ENCODE measurements around the gene MOB3B. TPM values are rescaled to one million over a fixed set of nuclear protein-coding genes. Genes with fewer than 3 reads are reported as not detected.

Gene MOB3B
- total and polyA plus RNA-seq, 2 donors (not counting 1 experiment from before 2014, with no cell fraction given) = under 0.01 to 0.15 TPM

GRCh38 chr9:27541740-27542139 lies 12.1 kb upstream of the MOB3B start:
- DNase-seq (ENCODE audit: low read depth in 2 of 2) = no peak
- no peaks in the 10 kb centered on the region for H3K9me3 ChIP-seq (ENCODE audit: control insufficient read depth, insufficient read depth, low read depth, low read length)
- no peaks in the 10 kb centered on the region for H4K20me1 ChIP-seq (ENCODE audit: control insufficient read depth, extremely low read depth, insufficient read depth, low read length)
- H3K79me2 ChIP-seq (ENCODE audit: control insufficient read depth, insufficient read depth, low read length) = no peaks in the 10 kb centered on the region
- TF ChIP-seq, protein P1, sequence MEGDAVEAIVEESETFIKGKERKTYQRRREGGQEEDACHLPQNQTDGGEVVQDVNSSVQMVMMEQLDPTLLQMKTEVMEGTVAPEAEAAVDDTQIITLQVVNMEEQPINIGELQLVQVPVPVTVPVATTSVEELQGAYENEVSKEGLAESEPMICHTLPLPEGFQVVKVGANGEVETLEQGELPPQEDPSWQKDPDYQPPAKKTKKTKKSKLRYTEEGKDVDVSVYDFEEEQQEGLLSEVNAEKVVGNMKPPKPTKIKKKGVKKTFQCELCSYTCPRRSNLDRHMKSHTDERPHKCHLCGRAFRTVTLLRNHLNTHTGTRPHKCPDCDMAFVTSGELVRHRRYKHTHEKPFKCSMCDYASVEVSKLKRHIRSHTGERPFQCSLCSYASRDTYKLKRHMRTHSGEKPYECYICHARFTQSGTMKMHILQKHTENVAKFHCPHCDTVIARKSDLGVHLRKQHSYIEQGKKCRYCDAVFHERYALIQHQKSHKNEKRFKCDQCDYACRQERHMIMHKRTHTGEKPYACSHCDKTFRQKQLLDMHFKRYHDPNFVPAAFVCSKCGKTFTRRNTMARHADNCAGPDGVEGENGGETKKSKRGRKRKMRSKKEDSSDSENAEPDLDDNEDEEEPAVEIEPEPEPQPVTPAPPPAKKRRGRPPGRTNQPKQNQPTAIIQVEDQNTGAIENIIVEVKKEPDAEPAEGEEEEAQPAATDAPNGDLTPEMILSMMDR (conservative IDR thresholded peaks at IDR 0.05 in 1 of 2, IDR thresholded peaks at IDR 0.05 in 1 of 2; ENCODE audit: low read depth in 1 of 2, low read length in 2 of 2) = no peak
- TF ChIP-seq EZH2 (IDR thresholded peaks at IDR 0.05; ENCODE audit: low read length, missing control alignments) = no peak
- H2AFZ ChIP-seq (ENCODE audit: low read length) = no peak overlapping the region
- H3K4me1 ChIP-seq (ENCODE audit: control insufficient read depth, extremely low read depth, insufficient read depth, low read length) = peaks cover 7% of the 10 kb centered on the region
- H3K27ac ChIP-seq (ENCODE audit: insufficient read depth, low read length) = no peak overlapping the region
- no peak overlapping the region for H3K4me2 ChIP-seq (ENCODE audit: extremely low read depth, insufficient read depth, low read length)
- no peak overlapping the region for H3K4me3 ChIP-seq (replicated peaks in 1 of 4; ENCODE audit: control extremely low read depth in 1 of 4, insufficient read depth in 1 of 4, low read depth in 3 of 4, low read length in 4 of 4)
- no peaks in the 10 kb centered on the region for H3K36me3 ChIP-seq (ENCODE audit: control insufficient read depth, insufficient read depth, low read length)
- H3K27me3 ChIP-seq (ENCODE audit: control insufficient read depth, insufficient read depth, low read length) = no peaks in the 10 kb centered on the region
- H3K9ac ChIP-seq (ENCODE audit: insufficient read depth, low read length) = no peak overlapping the region

- Histone ChIP-seq H3K4me1 (ENCODE audit: control insufficient read depth, extremely low read depth, insufficient read depth, low read length) (peaks cover 7% of the 10 kb centered on the region), H2AFZ (ENCODE audit: low read length) (no peak overlapping the region), H3K27me3 (ENCODE audit: control insufficient read depth, insufficient read depth, low read length) (no peaks in the 10 kb centered on the region), H4K20me1 (ENCODE audit: control insufficient read depth, extremely low read depth, insufficient read depth, low read length) (no peaks in the 10 kb centered on the region), H3K9me3 (ENCODE audit: control insufficient read depth, insufficient read depth, low read depth, low read length) (no peaks in the 10 kb centered on the region), H3K79me2 (ENCODE audit: control insufficient read depth, insufficient read depth, low read length) (no peaks in the 10 kb centered on the region), H3K9ac (ENCODE audit: insufficient read depth, low read length) (no peak overlapping the region), H3K4me2 (ENCODE audit: extremely low read depth, insufficient read depth, low read length) (peak overlapping the region; percentile 20), H3K4me3 (replicated peaks in 1 of 4; ENCODE audit: control extremely low read depth in 1 of 4, insufficient read depth in 1 of 4, low read depth in 3 of 4, low read length in 4 of 4) (no peak overlapping the region), H3K27ac (ENCODE audit: insufficient read depth, low read length) (no peak overlapping the region), H3K36me3 (ENCODE audit: control insufficient read depth, insufficient read depth, low read length) (no peaks in the 10 kb centered on the region)
- TF ChIP-seq, protein P1 (conservative IDR thresholded peaks at IDR 0.05 in 1 of 2, IDR thresholded peaks at IDR 0.05 in 1 of 2; ENCODE audit: low read depth in 1 of 2, low read length in 2 of 2) = no peak
- TF ChIP-seq EZH2 (IDR thresholded peaks at IDR 0.05; ENCODE audit: low read length, missing control alignments) = no peak
- DNase-seq (ENCODE audit: low read depth in 2 of 2) = peak; percentile 29 to 42
Measured at GRCh38 chr9:27540502-27540901, 10.9 kb upstream of the MOB3B start.

DNA sequence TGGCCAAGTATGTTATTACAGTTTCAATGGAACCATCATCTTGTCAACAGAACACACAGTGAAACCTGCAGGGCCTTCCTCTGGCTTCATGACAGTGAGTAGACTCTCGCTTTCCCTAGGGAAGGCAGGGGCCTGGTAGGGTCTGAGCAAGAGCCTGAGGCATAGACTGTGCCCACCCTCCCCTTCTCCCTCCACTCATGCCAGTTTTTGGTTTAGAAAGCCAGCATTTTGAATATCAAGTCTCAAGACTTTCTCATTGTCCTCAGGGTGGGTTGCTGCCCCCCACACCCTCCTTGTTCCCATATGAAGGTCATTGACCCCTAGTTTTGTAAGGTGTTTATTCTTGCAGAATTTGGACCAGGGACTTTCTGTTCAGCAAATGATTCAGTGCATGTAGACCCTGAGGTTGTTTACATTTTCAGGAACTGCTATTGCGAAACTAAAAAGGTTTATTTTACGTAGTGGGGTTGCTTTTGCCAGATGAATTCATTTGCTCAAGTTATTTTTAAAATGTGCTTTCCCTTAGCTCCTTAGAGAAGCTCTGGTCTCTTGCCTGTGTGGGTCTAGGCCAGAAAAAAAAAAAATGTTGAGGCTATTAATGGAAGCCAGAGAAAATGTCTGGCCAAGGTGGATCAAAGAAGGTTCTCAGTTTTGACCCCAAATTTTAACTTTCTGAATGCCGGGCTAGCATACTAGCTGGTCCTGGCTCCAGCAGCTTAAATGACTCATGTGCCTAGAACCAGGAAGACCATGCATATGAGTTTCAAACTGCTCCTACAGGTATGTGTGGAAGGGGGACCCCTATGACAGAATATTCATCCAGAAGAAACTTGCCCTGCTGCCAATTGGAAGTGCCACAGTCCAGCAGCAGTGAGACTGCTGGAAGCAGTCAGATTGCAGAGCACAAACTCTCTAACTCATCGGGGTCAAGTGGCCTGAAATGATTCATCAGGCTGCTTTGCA lies 10.1 kb upstream of the MOB3B start:
- no peak overlapping the region for H2AFZ ChIP-seq (ENCODE audit: low read length)
- peak overlapping the region; percentile 34 for H3K4me2 ChIP-seq (ENCODE audit: extremely low read depth, insufficient read depth, low read length)
- no peaks in the 10 kb centered on the region for H3K79me2 ChIP-seq (ENCODE audit: control insufficient read depth, insufficient read depth, low read length)
- H4K20me1 ChIP-seq (ENCODE audit: control insufficient read depth, extremely low read depth, insufficient read depth, low read length) = no peaks in the 10 kb centered on the region
- peak overlapping the region; percentile 39 for H3K27ac ChIP-seq (ENCODE audit: insufficient read depth, low read length)
- TF ChIP-seq EZH2 (IDR thresholded peaks at IDR 0.05; ENCODE audit: low read length, missing control alignments) = no peak
- TF ChIP-seq, protein P1 (conservative IDR thresholded peaks at IDR 0.05 in 1 of 2, IDR thresholded peaks at IDR 0.05 in 1 of 2; ENCODE audit: low read depth in 1 of 2, low read length in 2 of 2) = no peak
- no peaks in the 10 kb centered on the region for H3K36me3 ChIP-seq (ENCODE audit: control insufficient read depth, insufficient read depth, low read length)
- no peaks in the 10 kb centered on the region for H3K27me3 ChIP-seq (ENCODE audit: control insufficient read depth, insufficient read depth, low read length)
- DNase-seq (ENCODE audit: low read depth in 2 of 2) = peak; percentile 54 to 91
- peak overlapping the region in 2 of 4 experiments; percentile 9 to 26 for H3K4me3 ChIP-seq (replicated peaks in 1 of 4; ENCODE audit: control extremely low read depth in 1 of 4, insufficient read depth in 1 of 4, low read depth in 3 of 4, low read length in 4 of 4)
- peaks cover 7% of the 10 kb centered on the region for H3K4me1 ChIP-seq (ENCODE audit: control insufficient read depth, extremely low read depth, insufficient read depth, low read length)
- H3K9me3 ChIP-seq (ENCODE audit: control insufficient read depth, insufficient read depth, low read depth, low read length) = no peaks in the 10 kb centered on the region
- no peak overlapping the region for H3K9ac ChIP-seq (ENCODE audit: insufficient read depth, low read length)
